ENCODE data around the gene LTBP3. TPM values are rescaled to one million over a fixed set of nuclear protein-coding genes. Genes with fewer than 3 reads are reported as not detected.
"Not testable (repeated sequence)": the region's sequence is repeated elsewhere in the genome, so short reads cannot be mapped to it uniquely, and the experiment has no call there.

LTBP3 gene
- polyA plus RNA-seq, 4 donors, result 96.6 to 137 (median 122) TPM

DNA sequence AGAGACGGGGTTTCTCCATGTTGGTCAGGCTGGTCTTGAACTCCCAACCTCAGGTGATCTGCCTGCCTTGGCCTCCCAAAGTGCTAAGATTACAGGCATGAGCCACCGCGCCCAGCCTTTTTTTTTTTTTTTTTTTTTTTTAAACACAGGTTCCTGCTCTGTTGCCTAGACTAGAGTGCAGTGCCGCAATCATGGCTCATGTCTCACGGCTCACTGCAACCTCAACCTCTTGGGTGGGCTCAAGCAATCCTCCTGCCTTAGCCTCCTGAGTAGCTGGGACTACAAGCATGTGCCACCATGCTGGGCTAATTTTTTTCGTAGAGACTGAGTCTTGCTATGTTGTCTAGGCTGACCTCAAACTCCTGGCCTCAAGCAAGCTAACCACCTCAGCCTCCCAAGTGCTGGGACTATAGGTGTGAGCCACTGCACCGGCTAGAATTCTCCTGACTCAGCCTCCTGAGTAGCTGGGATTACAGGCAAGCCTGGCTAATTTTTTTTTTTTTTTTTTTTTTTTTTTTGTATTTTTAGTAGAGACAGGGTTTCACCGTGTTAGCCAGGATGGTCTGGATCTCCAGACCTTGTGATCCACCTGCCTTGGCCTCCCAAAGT lies 39.1 kb downstream of the LTBP3 start:
- DNase-seq (ENCODE audit: low read depth in 4 of 4, low spot score in 3 of 4), result not testable (repeated sequence)

DNA sequence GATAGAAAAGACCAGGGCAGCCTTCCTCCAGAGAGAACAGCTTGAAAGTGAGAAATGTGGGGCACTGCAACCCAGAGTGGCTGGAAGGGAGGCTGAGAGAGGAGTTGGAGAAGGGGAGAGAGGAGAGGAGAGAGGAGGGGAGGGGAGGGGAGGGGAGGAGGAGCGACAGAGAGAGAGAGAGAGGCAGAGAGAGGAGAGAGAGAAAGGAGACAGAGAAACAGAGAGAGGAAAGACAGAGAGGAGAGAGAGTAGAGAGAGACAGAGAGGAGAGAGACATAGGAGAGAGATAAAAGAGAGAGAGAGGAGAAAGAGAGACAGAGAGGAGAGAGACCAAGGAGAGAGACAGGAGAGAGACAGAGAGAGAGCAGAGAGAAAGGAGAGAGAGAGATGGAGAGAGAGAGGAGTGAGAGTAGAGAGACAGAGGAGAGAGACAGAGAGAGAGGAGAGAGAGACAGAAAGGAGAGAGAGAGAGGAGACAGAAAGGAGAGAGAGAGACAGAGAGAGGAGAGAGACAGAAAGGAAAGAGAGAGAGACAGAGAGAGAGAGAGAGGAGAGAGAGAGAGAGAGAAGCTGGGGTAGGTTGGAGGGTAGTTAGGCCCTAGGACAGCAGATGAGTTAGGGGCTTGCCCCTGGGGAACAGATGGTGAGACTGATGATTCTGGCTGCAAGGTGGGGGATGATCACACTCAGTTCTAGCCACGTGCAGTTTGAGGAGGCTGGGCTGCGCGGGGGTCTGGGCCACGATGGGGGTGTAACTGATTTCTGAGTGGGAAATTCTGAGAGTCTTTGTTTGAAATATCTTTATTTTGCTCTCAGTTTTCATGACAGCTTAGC lies 41.8 kb downstream of the LTBP3 start:
- DNase-seq (ENCODE audit: low read depth in 4 of 4, low spot score in 3 of 4), result no peak

DNA sequence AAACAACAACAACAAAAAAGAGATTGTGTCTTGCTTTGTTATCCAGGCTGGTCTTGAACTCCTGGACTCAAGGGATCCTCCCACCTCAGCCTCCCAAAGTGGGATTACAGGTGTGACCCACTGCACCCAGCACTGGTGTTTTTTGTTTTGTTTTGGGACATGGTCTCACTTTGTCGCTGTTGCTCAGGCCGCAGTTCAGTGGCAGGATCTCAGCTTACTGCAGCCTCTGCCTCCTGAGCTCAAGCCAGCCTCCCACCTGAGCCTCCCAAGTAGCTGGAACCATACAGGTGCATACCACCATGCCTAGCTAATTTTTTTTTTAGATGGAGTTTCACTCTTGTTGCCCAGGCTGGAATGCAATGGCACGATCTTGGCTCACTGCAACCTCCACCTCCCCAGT lies 45.8 kb downstream of the LTBP3 start:
- not testable (repeated sequence) for DNase-seq (ENCODE audit: low read depth in 4 of 4, low spot score in 3 of 4)

DNA sequence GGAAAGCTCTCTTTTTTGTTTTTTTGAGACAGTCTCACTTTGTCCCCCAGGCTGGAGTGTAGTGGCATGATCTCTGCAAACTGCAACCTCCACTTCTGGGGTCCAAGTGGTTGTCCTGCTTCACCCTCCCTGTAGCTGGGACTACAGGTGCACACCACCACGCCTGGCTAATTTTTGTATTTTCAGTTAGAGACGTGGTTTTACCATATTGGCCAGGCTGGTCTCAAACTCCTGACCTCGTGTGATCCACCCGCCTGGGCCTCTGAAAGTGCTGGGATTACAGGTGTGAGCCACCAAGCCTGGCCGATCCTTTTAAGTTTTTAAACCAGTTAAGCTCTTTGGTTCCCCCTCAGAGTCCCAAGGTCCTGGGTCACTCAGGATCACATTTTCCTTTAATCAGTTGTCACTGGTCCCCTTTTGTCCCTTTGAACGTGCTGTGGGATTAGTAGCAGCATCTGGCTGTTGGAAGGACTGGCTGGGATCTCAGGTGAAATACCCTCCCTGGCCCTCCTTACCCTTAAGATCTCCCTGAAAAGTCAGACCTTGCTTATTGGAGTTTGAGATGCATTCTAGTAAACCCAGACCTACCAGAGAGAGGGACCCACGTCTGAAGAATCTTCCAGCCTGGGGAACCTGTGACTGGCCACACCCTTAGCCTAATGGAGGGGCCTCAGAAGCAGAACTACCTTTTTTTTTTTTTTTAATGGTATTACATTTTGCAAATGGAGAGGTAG lies 51.2 kb downstream of the LTBP3 start:
- peak in 2 of 4 donors; percentile 62 to 73 for DNase-seq (ENCODE audit: low read depth in 4 of 4, low spot score in 3 of 4)

DNA sequence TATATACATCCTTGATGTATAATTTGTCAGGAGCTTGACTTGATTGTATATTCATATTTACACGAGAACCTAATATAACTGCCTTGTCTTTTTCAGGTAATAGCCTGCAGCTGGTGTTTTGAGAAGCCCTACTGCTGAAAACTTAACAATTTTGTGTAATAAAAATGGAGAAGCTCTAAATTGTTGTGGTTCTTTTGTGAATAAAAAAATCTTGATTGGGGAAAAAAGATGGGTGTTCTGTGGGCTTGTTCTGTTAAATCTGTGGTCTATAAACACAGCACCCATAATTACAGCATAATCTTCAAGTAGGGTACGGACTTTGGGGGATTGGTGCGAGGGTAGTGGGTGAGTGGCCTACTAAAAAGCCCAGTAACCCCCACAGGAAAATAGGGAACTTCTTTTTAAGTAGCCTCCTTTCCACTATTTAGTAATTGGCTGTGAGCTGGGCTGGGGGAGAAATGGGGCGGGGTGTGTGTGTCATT lies 51.8 kb downstream of the LTBP3 start:
- DNase-seq (ENCODE audit: low read depth in 4 of 4, low spot score in 3 of 4), result peak in 1 of 4 donors; percentile 18

DNA sequence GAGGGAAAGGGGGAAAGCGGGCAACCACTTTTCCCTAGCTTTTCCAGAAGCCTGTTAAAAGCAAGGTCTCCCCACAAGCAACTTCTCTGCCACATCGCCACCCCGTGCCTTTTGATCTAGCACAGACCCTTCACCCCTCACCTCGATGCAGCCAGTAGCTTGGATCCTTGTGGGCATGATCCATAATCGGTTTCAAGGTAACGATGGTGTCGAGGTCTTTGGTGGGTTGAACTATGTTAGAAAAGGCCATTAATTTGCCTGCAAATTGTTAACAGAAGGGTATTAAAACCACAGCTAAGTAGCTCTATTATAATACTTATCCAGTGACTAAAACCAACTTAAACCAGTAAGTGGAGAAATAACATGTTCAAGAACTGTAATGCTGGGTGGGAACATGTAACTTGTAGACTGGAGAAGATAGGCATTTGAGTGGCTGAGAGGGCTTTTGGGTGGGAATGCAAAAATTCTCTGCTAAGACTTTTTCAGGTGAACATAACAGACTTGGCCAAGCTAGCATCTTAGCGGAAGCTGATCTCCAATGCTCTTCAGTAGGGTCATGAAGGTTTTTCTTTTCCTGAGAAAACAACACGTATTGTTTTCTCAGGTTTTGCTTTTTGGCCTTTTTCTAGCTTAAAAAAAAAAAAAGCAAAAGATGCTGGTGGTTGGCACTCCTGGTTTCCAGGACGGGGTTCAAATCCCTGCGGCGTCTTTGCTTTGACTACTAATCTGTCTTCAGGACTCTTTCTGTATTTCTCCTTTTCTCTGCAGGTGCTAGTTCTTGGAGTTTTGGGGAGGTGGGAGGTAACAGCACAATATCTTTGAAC lies 52.5 kb downstream of the LTBP3 start:
- DNase-seq (ENCODE audit: low read depth in 4 of 4, low spot score in 3 of 4), result no peak

DNA sequence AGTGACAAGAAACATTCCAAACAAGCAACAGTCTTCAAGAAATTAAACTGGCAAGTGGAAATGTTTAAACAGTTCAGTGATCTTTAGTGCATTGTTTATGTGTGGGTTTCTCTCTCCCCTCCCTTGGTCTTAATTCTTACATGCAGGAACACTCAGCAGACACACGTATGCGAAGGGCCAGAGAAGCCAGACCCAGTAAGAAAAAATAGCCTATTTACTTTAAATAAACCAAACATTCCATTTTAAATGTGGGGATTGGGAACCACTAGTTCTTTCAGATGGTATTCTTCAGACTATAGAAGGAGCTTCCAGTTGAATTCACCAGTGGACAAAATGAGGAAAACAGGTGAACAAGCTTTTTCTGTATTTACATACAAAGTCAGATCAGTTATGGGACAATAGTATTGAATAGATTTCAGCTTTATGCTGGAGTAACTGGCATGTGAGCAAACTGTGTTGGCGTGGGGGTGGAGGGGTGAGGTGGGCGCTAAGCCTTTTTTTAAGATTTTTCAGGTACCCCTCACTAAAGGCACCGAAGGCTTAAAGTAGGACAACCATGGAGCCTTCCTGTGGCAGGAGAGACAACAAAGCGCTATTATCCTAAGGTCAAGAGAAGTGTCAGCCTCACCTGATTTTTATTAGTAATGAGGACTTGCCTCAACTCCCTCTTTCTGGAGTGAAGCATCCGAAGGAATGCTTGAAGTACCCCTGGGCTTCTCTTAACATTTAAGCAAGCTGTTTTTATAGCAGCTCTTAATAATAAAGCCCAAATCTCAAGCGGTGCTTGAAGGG lies 53.3 kb downstream of the LTBP3 start:
- DNase-seq (ENCODE audit: low read depth in 4 of 4, low spot score in 3 of 4), result peak in 1 of 4 donors; percentile 29

GRCh38 chr11:65503949-65504673 lies 54.0 kb downstream of the LTBP3 start:
- DNase-seq (ENCODE audit: low read depth in 4 of 4, low spot score in 3 of 4), result peak in 2 of 4 donors; percentile 52 to 59

- no peak for DNase-seq (ENCODE audit: low read depth in 4 of 4, low spot score in 3 of 4)
Measured at GRCh38 chr11:65503368-65503948, 54.7 kb downstream of the LTBP3 start.

GRCh38 chr11:65502555-65503367 lies 55.4 kb downstream of the LTBP3 start:
- DNase-seq (ENCODE audit: low read depth in 4 of 4, low spot score in 3 of 4), result no peak

- no peak for DNase-seq (ENCODE audit: low read depth in 4 of 4, low spot score in 3 of 4)
Measured at GRCh38 chr11:65502274-65502554, 55.9 kb downstream of the LTBP3 start.

- no peak for DNase-seq (ENCODE audit: low read depth in 4 of 4, low spot score in 3 of 4)
Measured at GRCh38 chr11:65501472-65502273, 56.5 kb downstream of the LTBP3 start.

DNA sequence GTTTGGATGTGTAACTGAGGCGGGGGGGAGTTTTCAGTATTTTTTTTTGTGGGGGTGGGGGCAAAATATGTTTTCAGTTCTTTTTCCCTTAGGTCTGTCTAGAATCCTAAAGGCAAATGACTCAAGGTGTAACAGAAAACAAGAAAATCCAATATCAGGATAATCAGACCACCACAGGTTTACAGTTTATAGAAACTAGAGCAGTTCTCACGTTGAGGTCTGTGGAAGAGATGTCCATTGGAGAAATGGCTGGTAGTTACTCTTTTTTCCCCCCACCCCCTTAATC lies 57.0 kb downstream of the LTBP3 start:
- no peak for DNase-seq (ENCODE audit: low read depth in 4 of 4, low spot score in 3 of 4)

DNA sequence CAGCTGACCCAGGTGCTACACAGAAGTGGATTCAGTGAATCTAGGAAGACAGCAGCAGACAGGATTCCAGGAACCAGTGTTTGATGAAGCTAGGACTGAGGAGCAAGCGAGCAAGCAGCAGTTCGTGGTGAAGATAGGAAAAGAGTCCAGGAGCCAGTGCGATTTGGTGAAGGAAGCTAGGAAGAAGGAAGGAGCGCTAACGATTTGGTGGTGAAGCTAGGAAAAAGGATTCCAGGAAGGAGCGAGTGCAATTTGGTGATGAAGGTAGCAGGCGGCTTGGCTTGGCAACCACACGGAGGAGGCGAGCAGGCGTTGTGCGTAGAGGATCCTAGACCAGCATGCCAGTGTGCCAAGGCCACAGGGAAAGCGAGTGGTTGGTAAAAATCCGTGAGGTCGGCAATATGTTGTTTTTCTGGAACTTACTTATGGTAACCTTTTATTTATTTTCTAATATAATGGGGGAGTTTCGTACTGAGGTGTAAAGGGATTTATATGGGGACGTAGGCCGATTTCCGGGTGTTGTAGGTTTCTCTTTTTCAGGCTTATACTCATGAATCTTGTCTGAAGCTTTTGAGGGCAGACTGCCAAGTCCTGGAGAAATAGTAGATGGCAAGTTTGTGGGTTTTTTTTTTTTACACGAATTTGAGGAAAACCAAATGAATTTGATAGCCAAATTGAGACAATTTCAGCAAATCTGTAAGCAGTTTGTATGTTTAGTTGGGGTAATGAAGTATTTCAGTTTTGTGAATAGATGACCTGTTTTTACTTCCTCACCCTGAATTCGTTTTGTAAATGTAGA lies 57.6 kb downstream of the LTBP3 start:
- peak in 1 of 4 donors; percentile 48 for DNase-seq (ENCODE audit: low read depth in 4 of 4, low spot score in 3 of 4)

GRCh38 chr11:65499713-65500386 lies 58.3 kb downstream of the LTBP3 start:
- no peak for DNase-seq (ENCODE audit: low read depth in 4 of 4, low spot score in 3 of 4)
